HEK293 (cell line): ENCODE data around the gene TBC1D17.

Experiments used
- HOXA7 ChIP-seq: sonication (generic); formaldehyde crosslinking; IDR thresholded peaks from 2 replicates; pipeline ENCODE4 v1.8.1; 2022; ENCODE audit warnings: missing genetic modification reagents, borderline replicate concordance
- KLF1 ChIP-seq: fragments of 450-650 bp; formaldehyde crosslinking; IDR thresholded peaks from 2 replicates; pipeline ENCODE4 v1.5.1; 2016; ENCODE audit warnings: missing biosample characterization, missing genetic modification characterization
- KLF9 ChIP-seq: fragments of 450-650 bp; formaldehyde crosslinking; IDR thresholded peaks from 2 replicates; pipeline ENCODE4 v1.5.1; 2016; ENCODE audit warnings: missing biosample characterization, missing genetic modification characterization, low read depth
- PATZ1 ChIP-seq: fragments of 450-650 bp; formaldehyde crosslinking; IDR thresholded peaks from 2 replicates; pipeline ENCODE4 v1.5.1; 2016; ENCODE audit warnings: missing biosample characterization, missing genetic modification characterization
- PBX3 ChIP-seq: sonication (generic); formaldehyde crosslinking; IDR thresholded peaks from 2 replicates; pipeline ENCODE4 v1.8.1; 2022; ENCODE audit warnings: mild to moderate bottlenecking, moderate library complexity, missing genetic modification reagents
- PRDM6 ChIP-seq: fragments of 450-650 bp; formaldehyde crosslinking; IDR thresholded peaks from 2 replicates; pipeline ENCODE4 v1.5.1; 2017; ENCODE audit warnings: missing biosample characterization, missing genetic modification characterization
- SALL2 ChIP-seq: fragments of 450-650 bp; formaldehyde crosslinking; IDR thresholded peaks from 2 replicates; pipeline ENCODE4 v1.5.0; 2017; ENCODE audit warnings: missing biosample characterization, mild to moderate bottlenecking, missing genetic modification characterization, borderline replicate concordance
- ZBTB20 ChIP-seq: fragments of 450-650 bp; formaldehyde crosslinking; IDR thresholded peaks from 2 replicates; pipeline ENCODE4 v1.5.1; 2016; ENCODE audit warnings: missing biosample characterization, missing genetic modification characterization
- ZBTB26 ChIP-seq: fragments of 450-650 bp; formaldehyde crosslinking; optimal IDR thresholded peaks from 2 replicates; pipeline ENCODE3; 2016; ENCODE audit warnings: missing biosample characterization, mild to moderate bottlenecking, missing genetic modification characterization
- ZBTB44 ChIP-seq: fragments of 450-650 bp; IDR thresholded peaks from 2 replicates; pipeline ENCODE4 v1.5.1; 2018; ENCODE audit warnings: missing biosample characterization, mild to moderate bottlenecking, missing genetic modification characterization
- ZBTB8A ChIP-seq: fragments of 450-650 bp; formaldehyde crosslinking; IDR thresholded peaks from 2 replicates; pipeline ENCODE4 v1.5.1; 2016; ENCODE audit warnings: missing biosample characterization, missing genetic modification characterization
- ZFP41 ChIP-seq: fragments of 450-650 bp; formaldehyde crosslinking; IDR thresholded peaks from 2 replicates; pipeline ENCODE4 v1.5.1; 2016; ENCODE audit warnings: missing biosample characterization, missing genetic modification characterization, borderline replicate concordance
- ZNF112 ChIP-seq: fragments of 450-650 bp; formaldehyde crosslinking; IDR thresholded peaks from 2 replicates; pipeline ENCODE4 v1.5.0; 2017; ENCODE audit warnings: missing biosample characterization, missing genetic modification characterization
- ZNF16 ChIP-seq: fragments of 450-650 bp; formaldehyde crosslinking; IDR thresholded peaks from 2 replicates; pipeline ENCODE4 v1.5.1; 2016; ENCODE audit warnings: low read depth, missing biosample characterization, missing genetic modification characterization
- ZNF184 ChIP-seq: fragments of 450-650 bp; IDR thresholded peaks from 2 replicates; pipeline ENCODE4 v1.5.1; 2018; ENCODE audit warnings: missing biosample characterization, mild to moderate bottlenecking, missing genetic modification characterization
- ZNF19 ChIP-seq: fragments of 450-650 bp; formaldehyde crosslinking; IDR thresholded peaks from 2 replicates; pipeline ENCODE4; 2016; ENCODE audit warnings: missing biosample characterization, missing genetic modification characterization, low read depth
- ZNF366 ChIP-seq: fragments of 450-650 bp; formaldehyde crosslinking; conservative IDR thresholded peaks from 2 replicates; pipeline ENCODE4 v1.5.1; 2016; ENCODE audit warnings: missing biosample characterization, missing genetic modification characterization
- ZNF423 ChIP-seq: fragments of 450-650 bp; formaldehyde crosslinking; IDR thresholded peaks from 2 replicates; pipeline ENCODE4 v1.5.1; 2016; ENCODE audit warnings: missing biosample characterization, missing genetic modification characterization
- ZNF449 ChIP-seq: fragments of 450-650 bp; formaldehyde crosslinking; IDR thresholded peaks from 2 replicates; pipeline ENCODE4 v1.5.1; 2017; ENCODE audit warnings: missing biosample characterization, mild to moderate bottlenecking, missing genetic modification characterization, moderate library complexity
- ZNF623 ChIP-seq: fragments of 450-650 bp; formaldehyde crosslinking; IDR thresholded peaks from 2 replicates; pipeline ENCODE4 v1.5.1; 2016; ENCODE audit warnings: missing biosample characterization, missing genetic modification characterization
- ZNF792 ChIP-seq: fragments of 450-650 bp; formaldehyde crosslinking; IDR thresholded peaks from 2 replicates; pipeline ENCODE4 v1.5.1; 2016; ENCODE audit warnings: missing biosample characterization, missing genetic modification characterization
- ZXDB ChIP-seq: fragments of 450-650 bp; formaldehyde crosslinking; IDR thresholded peaks from 2 replicates; pipeline ENCODE4 v1.5.1; 2016; ENCODE audit warnings: missing biosample characterization, missing genetic modification characterization

TBC1D17 gene

GRCh38 chr19:49851456-49852259, 25.8 kb upstream of the TBC1D17 start (continued):
- TF ChIP-seq ZNF449 (tag by site-specific recombination): 0 out of 2 replicates have a peak, but pooled peaks have one; percentile 39
- TF ChIP-seq ZNF423 (tag by site-specific recombination): 0 out of 2 replicates have a peak, but pooled peaks have one; percentile 39
- TF ChIP-seq ZBTB44 (tag by site-specific recombination): no peak
- no peak for TF ChIP-seq ZBTB20 (tag by site-specific recombination)
- no peak for TF ChIP-seq ZNF19 (tag by site-specific recombination)
- TF ChIP-seq SALL2 (tag by site-specific recombination): no peak
- TF ChIP-seq ZBTB8A (tag by site-specific recombination): peak; percentile 67
- TF ChIP-seq ZNF366: no peak
- TF ChIP-seq PATZ1 (tag by site-specific recombination): peak; percentile 44; the same call in 1 of the 2 replicates
- TF ChIP-seq KLF1 (tag by site-specific recombination): no peak
- TF ChIP-seq KLF9 (tag by site-specific recombination): 0 out of 2 replicates have a peak, but pooled peaks have one; percentile 8
- no peak for TF ChIP-seq ZNF112 (tag by site-specific recombination)
- no peak for TF ChIP-seq ZNF16 (tag by site-specific recombination)
- TF ChIP-seq ZNF792 (tag by site-specific recombination): no peak
- TF ChIP-seq HOXA7 (CRISPR knock-in tag): no peak
- TF ChIP-seq ZFP41 (tag by site-specific recombination): no peak
- TF ChIP-seq ZBTB26: peak; percentile 85
- TF ChIP-seq ZNF623 (tag by site-specific recombination): no peak
- TF ChIP-seq ZNF184 (tag by site-specific recombination): no peak
- no peak for TF ChIP-seq PRDM6 (tag by site-specific recombination)
- 0 out of 2 replicates have a peak, but pooled peaks have one; percentile 37 for TF ChIP-seq ZXDB (tag by site-specific recombination)
- TF ChIP-seq PBX3 (CRISPR knock-in tag): 0 out of 2 replicates have a peak, but pooled peaks have one; percentile 61
- TF ChIP-seq, all 188 proteins: peak for 15
